Stimulated activated naive CD8-positive, alpha-beta T cell treated with anti-CD3 and anti-CD28 coated beads, Interleukin-15, amount 100 ng/mL, for 72 hours (primary cell): ENCODE results near the gene PPP1R14D.
"Not testable (repeated sequence)": the region's sequence is repeated elsewhere in the genome, so short reads cannot be mapped to it uniquely, and the experiment has no call there.

Experiments
- ATAC-seq: fragments of 150-1000 bp; cut with Tn5 transposase; 2 replicates; pipeline ENCODE4 v1.10.0; 2021; ENCODE audit warnings: mild to moderate bottlenecking, moderate library complexity
- DNase-seq, 2 donors: peaks; one replicate each; pipeline ENCODE4 v3.0.0; 2021 to 2022
- H3K27ac Mint-ChIP-seq, 2 donors: one replicate each; pipeline ENCODE4 v1.8.0; 2022; ENCODE audit warnings: mild to moderate bottlenecking in 2 of 2, mixed read lengths in 2 of 2, moderate library complexity in 2 of 2
- H3K27me3 Mint-ChIP-seq: one replicate; pipeline ENCODE4 v1.8.0; 2022; ENCODE audit warnings: mixed read lengths
- H3K4me1 Mint-ChIP-seq: one replicate; pipeline ENCODE4 v1.8.0; 2022; ENCODE audit warnings: mild to moderate bottlenecking, mixed read lengths
- H3K4me3 Mint-ChIP-seq, 2 donors: one replicate each; pipeline ENCODE4 v1.8.0; 2022; ENCODE audit warnings: mild to moderate bottlenecking in 2 of 2, mixed read lengths in 2 of 2, moderate library complexity in 1 of 2
- H3K9me3 Mint-ChIP-seq, 2 donors: one replicate each; pipeline ENCODE4 v1.8.0; 2022; ENCODE audit warnings: mixed read lengths in 2 of 2

The PPP1R14D gene

DNA sequence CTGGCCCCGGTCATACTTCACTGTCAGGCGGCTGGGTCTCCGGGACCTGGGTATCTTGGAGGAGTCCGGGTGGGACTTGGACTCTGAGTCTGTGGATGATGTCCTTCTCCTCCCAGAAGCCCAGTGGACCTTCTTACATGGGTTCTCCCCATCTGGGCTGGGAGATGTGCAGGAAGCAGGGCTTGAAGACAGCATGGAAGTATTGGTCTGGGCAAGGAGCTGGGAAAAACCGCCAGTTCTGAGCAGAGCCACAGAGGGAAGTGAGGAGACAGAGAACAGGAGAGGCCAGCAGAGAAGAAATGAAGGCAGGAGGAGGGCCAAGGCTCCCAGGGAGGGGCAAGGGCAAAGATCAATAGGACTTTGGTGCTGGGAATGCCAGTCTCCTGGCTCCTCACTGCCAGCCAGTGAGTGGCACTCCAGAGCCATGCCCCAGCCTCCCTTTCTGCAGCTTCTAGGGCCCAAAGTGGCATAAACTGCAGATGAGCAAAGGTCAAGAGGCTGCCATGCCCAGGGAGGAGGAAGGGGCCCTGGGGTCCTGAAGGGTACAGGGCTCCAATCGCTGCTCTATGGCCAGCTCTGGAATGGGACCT is at the start of gene PPP1R14D:
PPP1R14D (minus strand) TSS at position 262 of the 590 bp plus-strand sequence; CDS start at position 195, 67 bp downstream.
- Mint-ChIP-seq H3K4me1 (no peaks in the 10 kb centered on the region), H3K27ac (peak within 1 kb of the TSS in 1 of 2 donors; percentile 4), H3K27me3 (no peaks in the 10 kb centered on the region), H3K4me3 (no peak within 1 kb of the TSS), H3K9me3 (no peaks in the 10 kb centered on the region)
- no peak for ATAC-seq
- no peak for DNase-seq

- H3K27ac Mint-ChIP-seq, result no peak overlapping the region
- H3K9me3 Mint-ChIP-seq, result no peaks in the 10 kb centered on the region
- no peak for DNase-seq
- H3K4me3 Mint-ChIP-seq, result no peak overlapping the region
- H3K27me3 Mint-ChIP-seq, result peaks cover 37% of the 10 kb centered on the region
- ATAC-seq, result no peak
- peaks cover 33% of the 10 kb centered on the region for H3K4me1 Mint-ChIP-seq
These were observed 49.2 kb upstream of the PPP1R14D start for GRCh38 chr15:40877694-40878093.

- DNase-seq (no peak), ATAC-seq (no peak)
- Mint-ChIP-seq H3K27ac (no peak overlapping the region), H3K4me3 (no peak overlapping the region), H3K27me3 (peaks cover 36% of the 10 kb centered on the region), H3K9me3 (no peaks in the 10 kb centered on the region), H3K4me1 (peaks cover 48% of the 10 kb centered on the region)
These were observed 47.7 kb upstream of the PPP1R14D start for GRCh38 chr15:40875991-40876730.

- Mint-ChIP-seq H3K4me1 (peaks cover 38% of the 10 kb centered on the region), H3K9me3 (no peaks in the 10 kb centered on the region), H3K27me3 (peaks cover 33% of the 10 kb centered on the region), H3K4me3 (peak within 1 kb of the TSS; percentile 81 to 92), H3K27ac (no peak within 1 kb of the TSS)
- DNase-seq, result peak; percentile 38 to 50
- peak; percentile 87 for ATAC-seq
These were observed 45.4 kb upstream of the PPP1R14D start, which contains the start of gene RHOV for GRCh38 chr15:40873694-40874561. TSS of gene RHOV (minus strand) at chr15:40874234. CDS start at chr15:40874139, 95 bp downstream.

DNA sequence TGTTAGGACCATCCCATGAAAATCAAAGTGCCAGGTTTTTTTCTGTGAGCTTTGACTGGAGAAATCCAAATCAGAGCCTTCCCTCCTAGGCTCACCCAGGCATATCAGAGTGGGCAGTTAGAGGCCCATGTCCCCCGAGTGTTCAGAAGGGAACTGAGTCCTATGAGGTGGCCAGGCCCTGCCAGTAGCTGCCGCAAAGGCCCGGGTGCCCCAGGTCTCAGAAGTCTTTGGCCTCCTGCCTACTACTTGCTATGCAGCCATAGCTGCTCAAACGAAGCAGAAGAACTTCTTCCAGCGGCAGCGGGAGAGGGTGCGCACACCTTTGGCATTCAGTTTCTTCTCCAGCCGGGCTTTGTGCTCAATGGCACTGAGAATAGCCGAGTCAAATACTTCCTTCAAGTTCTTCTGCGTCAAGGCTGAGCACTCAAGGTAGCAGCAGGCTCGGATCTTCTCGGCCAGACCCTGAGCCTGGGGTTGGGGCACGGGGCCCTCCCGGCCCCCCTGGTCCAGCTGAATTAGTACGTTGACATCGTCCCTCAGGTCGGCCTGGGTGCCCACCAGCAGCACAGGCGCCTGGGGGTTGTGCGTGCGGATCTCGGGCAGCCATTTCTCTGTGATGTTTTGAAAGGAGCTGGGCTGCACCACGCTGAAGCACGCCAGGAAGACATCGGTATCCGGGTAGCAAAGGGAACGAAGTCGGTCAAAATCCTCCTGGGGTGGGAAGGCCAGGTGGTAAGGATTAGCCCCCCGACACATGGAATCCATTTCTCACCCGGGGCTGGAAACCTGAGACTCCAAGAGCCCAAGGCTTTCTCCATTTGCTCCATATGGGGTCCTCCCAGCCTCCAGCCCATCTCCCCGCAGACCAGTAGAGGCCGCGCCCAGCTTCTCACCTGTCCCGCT is 44.5 kb upstream of the PPP1R14D start:
- peak overlapping the region; percentile 71 to 92 for H3K4me3 Mint-ChIP-seq
- H3K27ac Mint-ChIP-seq, result no peak overlapping the region
- H3K4me1 Mint-ChIP-seq, result peaks cover 31% of the 10 kb centered on the region
- no peaks in the 10 kb centered on the region for H3K9me3 Mint-ChIP-seq
- DNase-seq, result no peak
- H3K27me3 Mint-ChIP-seq, result peaks cover 33% of the 10 kb centered on the region
- ATAC-seq, result no peak

- DNase-seq, result no peak
- H3K9me3 Mint-ChIP-seq, result no peaks in the 10 kb centered on the region
- no peak overlapping the region for H3K4me3 Mint-ChIP-seq
- H3K27me3 Mint-ChIP-seq, result peaks cover 32% of the 10 kb centered on the region
- H3K27ac Mint-ChIP-seq, result no peak overlapping the region
- no peak for ATAC-seq
- H3K4me1 Mint-ChIP-seq, result peaks cover 31% of the 10 kb centered on the region
These were observed 43.5 kb upstream of the PPP1R14D start for GRCh38 chr15:40871749-40872617.

DNA sequence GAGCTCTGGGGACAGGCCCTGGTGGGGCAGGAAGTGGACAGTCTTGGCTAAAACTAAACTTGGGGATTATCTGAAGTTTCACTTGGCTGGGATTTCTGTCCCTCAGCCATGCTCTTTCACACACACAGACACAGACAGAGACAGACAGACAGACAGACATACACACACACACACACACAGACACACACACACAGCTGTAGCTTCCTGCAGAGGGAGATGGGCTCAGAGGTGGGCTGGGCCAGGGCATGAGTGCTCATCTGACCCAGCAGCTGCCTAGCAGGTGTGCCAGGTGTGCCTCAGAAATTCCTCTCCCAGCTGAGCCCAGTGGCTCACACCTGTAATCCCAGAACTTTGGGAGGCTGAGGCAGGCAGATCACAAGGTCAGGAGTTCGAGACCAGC is 42.2 kb upstream of the PPP1R14D start:
- Mint-ChIP-seq H3K4me3 (no peak overlapping the region), H3K4me1 (peaks cover 31% of the 10 kb centered on the region), H3K27ac (no peak overlapping the region), H3K27me3 (peaks cover 26% of the 10 kb centered on the region), H3K9me3 (no peaks in the 10 kb centered on the region)
- no peak for ATAC-seq
- no peak for DNase-seq

DNA sequence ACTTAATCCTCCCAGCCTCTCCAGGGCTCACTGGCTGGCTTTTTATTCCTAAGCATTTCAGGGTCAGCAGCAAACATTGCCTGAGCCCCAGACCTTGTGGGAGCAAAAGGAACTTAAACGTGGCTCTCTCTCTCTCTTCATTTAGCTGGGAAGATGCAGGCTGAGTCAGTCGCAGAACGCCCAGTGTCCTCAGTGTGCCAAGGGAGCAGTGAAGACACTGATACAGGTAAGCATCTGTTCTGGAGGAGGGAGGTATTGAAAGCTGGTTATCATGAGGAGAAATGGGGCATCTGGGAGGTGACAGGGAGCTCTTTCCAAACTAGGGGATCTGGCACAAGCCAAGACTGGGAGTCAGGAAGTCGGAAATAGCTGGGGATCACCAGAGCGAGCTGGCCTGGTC is 41.2 kb upstream of the PPP1R14D start:
- Mint-ChIP-seq H3K4me3 (no peak overlapping the region), H3K9me3 (no peaks in the 10 kb centered on the region), H3K4me1 (peaks cover 31% of the 10 kb centered on the region), H3K27ac (no peak overlapping the region), H3K27me3 (peaks cover 29% of the 10 kb centered on the region)
- ATAC-seq (no peak), DNase-seq (no peak)

DNA sequence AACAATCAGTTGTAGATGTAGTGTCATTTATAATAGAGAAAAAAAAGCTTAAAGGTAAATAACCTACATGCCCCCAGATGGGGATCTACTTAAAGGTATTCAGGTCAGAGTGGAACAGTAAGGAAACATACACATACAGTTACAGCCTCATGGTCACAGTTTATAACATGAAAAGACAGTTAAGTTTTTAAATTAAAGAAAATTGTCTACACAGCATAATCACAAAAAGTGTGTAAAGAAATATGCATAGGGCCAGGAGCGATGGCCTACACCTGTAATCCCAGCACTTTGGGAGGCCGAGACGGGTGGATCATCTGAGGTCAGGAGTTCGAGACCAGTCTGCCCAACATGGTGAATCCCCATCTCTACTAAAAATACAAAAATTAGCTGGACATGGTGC is 38.7 kb upstream of the PPP1R14D start:
- H3K4me3 Mint-ChIP-seq, result no peak overlapping the region
- peaks cover 13% of the 10 kb centered on the region for H3K27me3 Mint-ChIP-seq
- no peaks in the 10 kb centered on the region for H3K9me3 Mint-ChIP-seq
- H3K27ac Mint-ChIP-seq, result no peak overlapping the region
- DNase-seq (no peak), ATAC-seq (no peak)
- H3K4me1 Mint-ChIP-seq, result peaks cover 11% of the 10 kb centered on the region

GRCh38 chr15:40863660-40864270 is 35.3 kb upstream of the PPP1R14D start:
- Mint-ChIP-seq H3K4me3 (no peak overlapping the region), H3K27me3 (peaks cover 13% of the 10 kb centered on the region), H3K4me1 (peaks cover 9% of the 10 kb centered on the region), H3K9me3 (no peaks in the 10 kb centered on the region), H3K27ac (no peak overlapping the region)
- DNase-seq, result no peak
- ATAC-seq, result no peak

- not testable (repeated sequence) for H3K27ac Mint-ChIP-seq, DNase-seq, H3K4me3 Mint-ChIP-seq, ATAC-seq, H3K9me3 Mint-ChIP-seq
- Mint-ChIP-seq H3K27me3 (peaks cover 13% of the 10 kb centered on the region), H3K4me1 (peaks cover 22% of the 10 kb centered on the region)
These were observed 32.6 kb upstream of the PPP1R14D start for GRCh38 chr15:40861147-40861546.

GRCh38 chr15:40859206-40859851 is 30.8 kb upstream of the PPP1R14D start:
- no peak overlapping the region for H3K27ac Mint-ChIP-seq
- H3K27me3 Mint-ChIP-seq, result peaks cover 5% of the 10 kb centered on the region
- peak; percentile 92 for ATAC-seq
- peak; percentile 83 to 85 for DNase-seq
- no peaks in the 10 kb centered on the region for H3K9me3 Mint-ChIP-seq
- H3K4me3 Mint-ChIP-seq, result peak overlapping the region in 1 of 2 donors; percentile 31
- H3K4me1 Mint-ChIP-seq, result peaks cover 22% of the 10 kb centered on the region

DNA sequence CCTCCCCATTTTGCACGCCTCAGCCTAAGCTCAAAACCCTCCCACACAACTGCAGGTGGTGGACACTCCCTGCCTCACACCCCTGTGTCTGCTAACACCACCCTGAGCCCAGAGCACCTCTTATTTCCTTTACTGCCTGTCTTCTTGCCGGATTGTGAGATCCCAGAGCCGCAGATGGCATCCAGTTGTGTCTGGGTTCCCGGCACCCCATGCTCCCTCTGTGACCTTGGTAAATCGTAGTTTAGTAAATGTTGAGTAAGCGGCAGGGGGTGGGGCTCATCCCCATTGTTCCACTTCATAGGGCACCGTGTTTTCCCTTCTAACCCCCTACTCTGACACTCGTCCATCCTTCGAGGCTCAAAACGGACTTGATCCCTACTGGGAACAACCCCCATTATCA is 30.2 kb upstream of the PPP1R14D start:
- H3K9me3 Mint-ChIP-seq, result no peaks in the 10 kb centered on the region
- H3K4me1 Mint-ChIP-seq, result peaks cover 22% of the 10 kb centered on the region
- no peak overlapping the region for H3K4me3 Mint-ChIP-seq
- DNase-seq (no peak), ATAC-seq (no peak)
- no peak overlapping the region for H3K27ac Mint-ChIP-seq
- no peaks in the 10 kb centered on the region for H3K27me3 Mint-ChIP-seq
